Measurements from ENCODE around the gene RPIA.

DNA sequence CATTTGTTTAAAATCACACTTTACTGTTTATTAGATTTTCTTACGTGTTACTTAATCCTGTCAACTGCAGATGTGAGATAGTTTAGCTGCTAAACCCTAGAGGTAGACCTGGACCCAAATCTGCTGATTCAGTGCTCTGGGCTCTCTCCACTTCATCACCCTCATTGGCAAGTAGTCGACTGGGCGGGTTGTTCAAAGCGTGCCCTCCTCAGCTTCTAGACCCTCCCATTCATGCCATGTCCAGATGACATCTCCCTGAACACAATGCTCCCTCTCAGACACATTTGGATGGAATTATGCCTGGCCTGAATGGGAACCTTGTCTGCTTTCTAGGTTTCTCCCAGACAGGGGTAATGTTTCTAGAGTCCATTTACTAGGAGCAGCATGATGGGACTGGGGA lies 43.7 kb downstream of the RPIA start:
- TF ChIP-seq, protein P1, sequence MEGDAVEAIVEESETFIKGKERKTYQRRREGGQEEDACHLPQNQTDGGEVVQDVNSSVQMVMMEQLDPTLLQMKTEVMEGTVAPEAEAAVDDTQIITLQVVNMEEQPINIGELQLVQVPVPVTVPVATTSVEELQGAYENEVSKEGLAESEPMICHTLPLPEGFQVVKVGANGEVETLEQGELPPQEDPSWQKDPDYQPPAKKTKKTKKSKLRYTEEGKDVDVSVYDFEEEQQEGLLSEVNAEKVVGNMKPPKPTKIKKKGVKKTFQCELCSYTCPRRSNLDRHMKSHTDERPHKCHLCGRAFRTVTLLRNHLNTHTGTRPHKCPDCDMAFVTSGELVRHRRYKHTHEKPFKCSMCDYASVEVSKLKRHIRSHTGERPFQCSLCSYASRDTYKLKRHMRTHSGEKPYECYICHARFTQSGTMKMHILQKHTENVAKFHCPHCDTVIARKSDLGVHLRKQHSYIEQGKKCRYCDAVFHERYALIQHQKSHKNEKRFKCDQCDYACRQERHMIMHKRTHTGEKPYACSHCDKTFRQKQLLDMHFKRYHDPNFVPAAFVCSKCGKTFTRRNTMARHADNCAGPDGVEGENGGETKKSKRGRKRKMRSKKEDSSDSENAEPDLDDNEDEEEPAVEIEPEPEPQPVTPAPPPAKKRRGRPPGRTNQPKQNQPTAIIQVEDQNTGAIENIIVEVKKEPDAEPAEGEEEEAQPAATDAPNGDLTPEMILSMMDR (conservative IDR thresholded peaks at IDR 0.05; ENCODE audit: low read length), result no peak
- no peak for TF ChIP-seq EZH2phosphoT487 (IDR thresholded peaks at IDR 0.05; ENCODE audit: borderline replicate concordance, low read depth, low read length)
